PC-9 (cell line): ENCODE results near the gene COX11.

ENCODE experiments used
- EZH2 ChIP-seq: fragments of 200-600 bp; sonication (generic); IDR thresholded peaks from 2 replicates; pipeline ENCODE4 v1.8.0; 2017; ENCODE audit warnings: antibody characterized with exemption, low read depth
- TF ChIP-seq, protein P1 (sequence below): fragments of 200-600 bp; sonication (generic); conservative IDR thresholded peaks from 2 replicates; pipeline ENCODE4 v1.6.1; 2017; ENCODE audit warnings: mixed run types, antibody characterized with exemption, mild to moderate bottlenecking, moderate library complexity

DNA sequence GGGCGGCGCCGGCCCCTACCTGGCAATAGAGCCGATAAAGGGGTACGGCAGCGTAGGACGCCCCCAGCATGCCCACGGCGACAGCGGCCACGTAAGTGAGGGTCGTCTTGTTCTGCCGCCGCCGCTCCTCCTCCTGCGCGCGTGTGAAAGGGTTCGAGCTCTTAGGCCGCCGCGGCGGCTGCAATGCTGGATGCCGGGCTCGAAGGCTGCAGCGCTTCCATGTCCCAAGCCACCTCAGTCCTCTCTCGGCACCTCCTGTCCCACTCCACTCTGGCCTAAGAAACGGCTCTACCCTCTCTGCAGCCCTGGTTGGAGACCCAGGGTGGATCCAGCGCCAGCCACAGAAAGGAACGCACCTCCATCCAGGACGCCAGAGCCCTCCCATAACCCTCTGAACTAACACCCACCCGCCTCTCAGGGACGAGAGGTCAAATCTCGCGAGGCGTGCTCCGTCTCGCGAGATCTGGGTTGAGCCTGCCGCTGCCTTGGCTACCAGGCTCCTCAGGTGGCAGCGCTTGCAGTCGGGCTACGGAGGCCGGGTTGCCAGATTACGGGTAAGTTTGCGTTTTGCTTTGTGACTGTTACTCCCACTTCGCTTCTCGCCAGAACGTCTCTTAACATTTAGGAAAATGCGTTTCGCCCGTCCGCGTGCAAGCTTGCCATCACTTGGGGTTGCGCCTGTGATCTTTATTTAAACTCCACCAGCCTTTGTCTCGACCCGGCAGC is at the start of gene COX11, which contains the start of gene STXBP4:
- TF ChIP-seq, protein P1, sequence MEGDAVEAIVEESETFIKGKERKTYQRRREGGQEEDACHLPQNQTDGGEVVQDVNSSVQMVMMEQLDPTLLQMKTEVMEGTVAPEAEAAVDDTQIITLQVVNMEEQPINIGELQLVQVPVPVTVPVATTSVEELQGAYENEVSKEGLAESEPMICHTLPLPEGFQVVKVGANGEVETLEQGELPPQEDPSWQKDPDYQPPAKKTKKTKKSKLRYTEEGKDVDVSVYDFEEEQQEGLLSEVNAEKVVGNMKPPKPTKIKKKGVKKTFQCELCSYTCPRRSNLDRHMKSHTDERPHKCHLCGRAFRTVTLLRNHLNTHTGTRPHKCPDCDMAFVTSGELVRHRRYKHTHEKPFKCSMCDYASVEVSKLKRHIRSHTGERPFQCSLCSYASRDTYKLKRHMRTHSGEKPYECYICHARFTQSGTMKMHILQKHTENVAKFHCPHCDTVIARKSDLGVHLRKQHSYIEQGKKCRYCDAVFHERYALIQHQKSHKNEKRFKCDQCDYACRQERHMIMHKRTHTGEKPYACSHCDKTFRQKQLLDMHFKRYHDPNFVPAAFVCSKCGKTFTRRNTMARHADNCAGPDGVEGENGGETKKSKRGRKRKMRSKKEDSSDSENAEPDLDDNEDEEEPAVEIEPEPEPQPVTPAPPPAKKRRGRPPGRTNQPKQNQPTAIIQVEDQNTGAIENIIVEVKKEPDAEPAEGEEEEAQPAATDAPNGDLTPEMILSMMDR = peak; percentile 64
- no peak for TF ChIP-seq EZH2
